Pancreas (tissue), 10 donors: Measurements from ENCODE around the gene R3HCC1L. TPM values are rescaled to one million over a fixed set of nuclear protein-coding genes. Genes with fewer than 3 reads are reported as not detected.

Experiments used
- ATAC-seq, 4 donors: fragments of 200-7000 bp; cut with Tn5 transposase; one replicate each; pipeline versions ENCODE4 v1.8.0 to v1.9.1; 2020; ENCODE audit warnings: mild to moderate bottlenecking in 4 of 4, moderate library complexity in 4 of 4
- DNase-seq, 6 donors: peaks; one replicate each; pipeline ENCODE4 v3.0.0-alpha.2; 2020
- FAIRE-seq: peaks from 2 replicates; lab custom pipeline; 2012; peaks lifted over from hg19 to GRCh38; lab: Jason Lieb, UNC
- H3K27ac ChIP-seq, 4 donors: fragments of 200-600 bp; sonication (generic); 1 replicate in 3 of 4; 2 replicates in 1 of 4; pipeline versions ENCODE4 v1.5.0 to v1.8.0; 2020
- H3K27me3 ChIP-seq, 4 donors: fragments of 200-600 bp; one replicate each; pipeline ENCODE4 v1.8.0; 2021
- H3K36me3 ChIP-seq, 3 donors: fragments of 200-600 bp; sonication (generic) in 1 of 3; one replicate each; pipeline versions ENCODE4 v1.5.0 to v1.8.0; 2020 to 2021
- H3K4me1 ChIP-seq, 3 donors: fragments of 200-600 bp; one replicate each; pipeline ENCODE4 v1.8.0; 2021
- H3K4me3 ChIP-seq, 4 donors: fragments of 200-600 bp; sonication (generic) in 2 of 4; one replicate each; pipeline versions ENCODE4 v1.5.0 to v1.8.0; 2020 to 2021
- H3K9me3 ChIP-seq, 4 donors: fragments of 200-600 bp; one replicate each; pipeline ENCODE4 v1.8.0; 2021
- WGBS, 2 donors: extraction: QIAGEN DNeasy Blood & Tissue Kit; methylation state at CpG; one replicate each; pipeline ENCODE4 v1.1.7; 2013; 5-methylcytosine and 5-hydroxymethylcytosine counted together
- intact Hi-C, 3 donors: fragments of 100-400 bp; cut with DNase I; formaldehyde crosslinking; loops; one replicate each; pipeline versions ENCODE4 v1.11.1 to v1.14.2; 2022
- polyA plus RNA-seq, 2 donors: library from polyadenylated mRNA; stranded (reverse); fragments of 200-250 nt; gene quantifications; one replicate each; pipeline ENCODE4 v1.2.3, GENCODE V29; 2013
- total RNA-seq, 6 donors: library from RNA; stranded (reverse); fragmentation: NEBNext Ultra II Directional in 4 of 6; extraction: Animal tissue kit (Norgen Biotek cat#: 25700) in 4 of 6; gene quantifications; one replicate each; pipeline versions ENCODE4 v1.2.1 to v1.2.4, GENCODE V29; 2021 to 2023
- TF ChIP-seq, protein P1 (sequence below), 4 donors: fragments of 200-600 bp; sonication (generic) in 3 of 4; IDR thresholded peaks; one replicate each; pipeline versions ENCODE4 v1.5.0 to v1.8.0; 2021; ENCODE audit warnings: antibody characterized with exemption in 4 of 4
- donor health status: healthy with polysubstance abuse.
- donor health status: DM: no; HTN: no; CAD: no; lungs with moderate emphysema.
- donor health status: DM: no; HTN: no; CAD: no.
- donor health status: control.
- donor health status: control.
- donor health status: Bipolar disorder and iron deficiency.
- donor health status: DM: yes; HTN: yes; CAD: no.
- donor health status: DM: no; HTN: no; CAD: no.
- donor health status: DM: no; HTN: no; CAD: no.
- donor health status: DM: yes; HTN: yes; CAD: no.

R3HCC1L gene
- total and polyA plus RNA-seq, 8 donors: 3.9 to 9.5 (median 4.9) TPM

DNA sequence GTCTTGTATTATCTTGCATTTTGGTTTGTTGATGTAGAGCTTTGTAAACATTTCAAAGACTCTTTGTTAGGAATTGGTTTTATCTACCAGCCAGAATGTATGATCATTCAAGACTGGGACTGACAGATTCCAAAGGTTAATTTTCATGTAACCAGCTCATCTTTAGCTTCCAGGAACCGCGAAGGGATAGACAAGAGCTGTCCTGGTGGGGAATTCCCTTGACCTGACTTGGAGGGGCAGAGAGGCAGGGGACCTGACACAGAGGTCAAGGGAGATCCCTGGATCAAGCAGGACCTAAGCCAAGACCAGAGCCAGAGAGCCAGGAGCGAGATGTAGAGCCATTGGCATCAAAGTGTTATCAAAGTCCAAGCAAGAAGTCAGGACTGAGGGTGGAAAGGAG lies 140.1 kb downstream of the R3HCC1L start:
- no peaks in the 10 kb centered on the region for H3K36me3 ChIP-seq
- H3K27me3 ChIP-seq: no peaks in the 10 kb centered on the region
- H3K9me3 ChIP-seq: no peaks in the 10 kb centered on the region
- TF ChIP-seq, protein P1, sequence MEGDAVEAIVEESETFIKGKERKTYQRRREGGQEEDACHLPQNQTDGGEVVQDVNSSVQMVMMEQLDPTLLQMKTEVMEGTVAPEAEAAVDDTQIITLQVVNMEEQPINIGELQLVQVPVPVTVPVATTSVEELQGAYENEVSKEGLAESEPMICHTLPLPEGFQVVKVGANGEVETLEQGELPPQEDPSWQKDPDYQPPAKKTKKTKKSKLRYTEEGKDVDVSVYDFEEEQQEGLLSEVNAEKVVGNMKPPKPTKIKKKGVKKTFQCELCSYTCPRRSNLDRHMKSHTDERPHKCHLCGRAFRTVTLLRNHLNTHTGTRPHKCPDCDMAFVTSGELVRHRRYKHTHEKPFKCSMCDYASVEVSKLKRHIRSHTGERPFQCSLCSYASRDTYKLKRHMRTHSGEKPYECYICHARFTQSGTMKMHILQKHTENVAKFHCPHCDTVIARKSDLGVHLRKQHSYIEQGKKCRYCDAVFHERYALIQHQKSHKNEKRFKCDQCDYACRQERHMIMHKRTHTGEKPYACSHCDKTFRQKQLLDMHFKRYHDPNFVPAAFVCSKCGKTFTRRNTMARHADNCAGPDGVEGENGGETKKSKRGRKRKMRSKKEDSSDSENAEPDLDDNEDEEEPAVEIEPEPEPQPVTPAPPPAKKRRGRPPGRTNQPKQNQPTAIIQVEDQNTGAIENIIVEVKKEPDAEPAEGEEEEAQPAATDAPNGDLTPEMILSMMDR (IDR thresholded peaks at IDR 0.05): no peak
- ATAC-seq: no peak
- intact Hi-C loops: no loop called here
- peaks cover 0 to 7% (median 0%) of the 10 kb centered on the region in 3 donors for H3K4me1 ChIP-seq
- WGBS, 2 donors: 80 to 82% methylated on average over 3 of the region's 3 CpGs
- FAIRE-seq: no peak
- DNase-seq: no peak
- H3K27ac ChIP-seq: no peak overlapping the region
- H3K4me3 ChIP-seq: no peak overlapping the region

DNA sequence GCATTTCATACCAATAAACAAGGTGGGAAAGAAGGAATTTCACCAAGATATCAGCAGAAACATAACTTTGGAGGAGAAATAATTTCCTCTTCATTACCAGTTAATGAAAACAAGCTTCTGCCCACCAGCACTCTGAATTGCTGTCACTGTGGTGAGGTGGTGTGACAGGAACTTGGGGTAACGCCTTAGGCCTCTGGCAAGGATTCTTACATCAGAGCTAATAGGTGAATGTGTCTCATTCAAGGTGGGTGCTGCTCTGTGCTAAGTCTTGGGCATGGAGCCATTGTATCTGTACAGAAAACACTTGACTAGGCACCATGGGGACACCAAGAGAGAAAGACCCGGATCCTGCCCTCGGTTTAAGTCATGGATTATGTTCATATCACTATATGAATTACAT lies 141.9 kb downstream of the R3HCC1L start:
- no peaks in the 10 kb centered on the region for H3K27me3 ChIP-seq
- ATAC-seq (no peak), DNase-seq (no peak), FAIRE-seq (no peak)
- no peaks in the 10 kb centered on the region for H3K4me1 ChIP-seq
- no peaks in the 10 kb centered on the region for H3K36me3 ChIP-seq
- intact Hi-C loops: no loop called here
- 90 to 93% methylated on average over 3 of the region's 3 CpGs for WGBS, 2 donors
- H3K4me3 ChIP-seq: no peak overlapping the region
- H3K9me3 ChIP-seq: no peaks in the 10 kb centered on the region
- TF ChIP-seq, protein P1 (IDR thresholded peaks at IDR 0.05): no peak
- H3K27ac ChIP-seq: no peak overlapping the region

DNA sequence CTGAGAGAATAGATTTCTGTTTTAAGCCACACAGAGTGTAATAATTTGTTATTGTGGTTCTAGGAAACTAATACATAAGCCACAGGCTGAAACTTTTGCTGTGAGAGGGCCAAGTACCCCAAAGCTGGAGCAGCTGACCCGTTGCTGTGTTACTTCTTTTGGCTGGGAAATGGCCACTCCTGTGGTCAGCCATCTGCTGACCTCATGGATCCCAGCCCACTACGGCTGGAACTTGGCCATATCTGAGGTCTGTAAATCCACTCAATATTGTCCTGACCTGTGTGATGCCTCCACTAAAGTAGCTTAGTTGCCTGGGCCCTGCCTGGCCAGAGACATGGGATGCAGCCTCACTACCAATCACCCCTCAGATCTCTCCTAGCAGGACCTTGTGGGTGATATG lies 151.0 kb downstream of the R3HCC1L start:
- no peak overlapping the region for H3K4me3 ChIP-seq
- no peak overlapping the region for H3K27ac ChIP-seq
- intact Hi-C loops: no loop called here
- H3K36me3 ChIP-seq: no peaks in the 10 kb centered on the region
- no peaks in the 10 kb centered on the region for H3K4me1 ChIP-seq
- ATAC-seq (no peak), FAIRE-seq (no peak), DNase-seq (no peak)
- 67 to 85% methylated on average over 2 of the region's 2 CpGs for WGBS, 2 donors
- TF ChIP-seq, protein P1 (IDR thresholded peaks at IDR 0.05): no peak
- H3K27me3 ChIP-seq: no peaks in the 10 kb centered on the region
- no peaks in the 10 kb centered on the region for H3K9me3 ChIP-seq

DNA sequence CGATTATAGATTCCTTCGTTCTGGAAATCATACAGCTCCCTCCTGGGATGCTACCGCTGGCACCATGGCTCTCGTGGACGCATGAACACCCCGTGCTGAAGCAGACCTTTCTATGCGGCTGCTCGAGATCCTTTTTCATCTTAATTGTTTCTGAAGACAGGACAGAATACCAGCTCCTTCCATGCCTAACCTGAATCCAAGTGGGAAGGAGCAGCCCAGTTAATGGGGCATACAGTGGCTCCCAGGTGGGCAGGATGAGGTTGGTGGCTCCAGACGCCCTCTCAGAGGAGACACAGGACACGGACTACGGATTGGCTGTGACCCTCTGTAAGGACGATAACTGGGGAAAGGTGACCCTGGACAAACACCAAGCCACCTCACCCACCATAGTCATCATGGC lies 152.0 kb downstream of the R3HCC1L start:
- TF ChIP-seq, protein P1 (IDR thresholded peaks at IDR 0.05): no peak
- H3K4me3 ChIP-seq: no peak overlapping the region
- FAIRE-seq (no peak), DNase-seq (no peak), ATAC-seq (no peak)
- H3K4me1 ChIP-seq: no peaks in the 10 kb centered on the region
- H3K36me3 ChIP-seq: no peaks in the 10 kb centered on the region
- intact Hi-C loops: no loop called here
- no peaks in the 10 kb centered on the region for H3K27me3 ChIP-seq
- 77 to 83% methylated on average over 12 of the region's 12 CpGs for WGBS, 2 donors
- no peaks in the 10 kb centered on the region for H3K9me3 ChIP-seq
- H3K27ac ChIP-seq: no peak overlapping the region

DNA sequence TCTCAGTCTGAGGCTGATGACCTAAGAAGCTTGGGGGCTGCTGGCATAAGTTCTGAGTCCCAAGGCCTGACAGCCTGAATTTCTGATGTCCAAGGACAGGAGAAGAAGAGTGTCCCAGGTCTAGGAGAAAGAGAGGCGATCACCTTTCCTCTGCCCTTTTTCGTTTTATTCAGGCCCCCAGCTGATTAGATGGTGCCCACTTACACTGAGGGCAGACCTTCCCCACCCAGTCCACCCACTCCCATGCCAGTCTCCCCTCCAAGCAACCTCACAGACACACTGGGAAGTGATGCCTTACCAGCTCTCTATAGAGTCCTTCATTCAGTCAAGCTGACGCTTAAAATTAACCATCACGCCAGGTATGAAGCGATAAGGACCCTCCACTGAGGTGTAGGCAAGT lies 152.9 kb downstream of the R3HCC1L start:
- H3K4me1 ChIP-seq: no peaks in the 10 kb centered on the region
- H3K9me3 ChIP-seq: no peaks in the 10 kb centered on the region
- H3K36me3 ChIP-seq: no peaks in the 10 kb centered on the region
- ATAC-seq (no peak), FAIRE-seq (no peak), DNase-seq (no peak)
- no peaks in the 10 kb centered on the region for H3K27me3 ChIP-seq
- intact Hi-C loops: no loop called here
- H3K4me3 ChIP-seq: no peak overlapping the region
- TF ChIP-seq, protein P1 (IDR thresholded peaks at IDR 0.05): no peak
- no peak overlapping the region for H3K27ac ChIP-seq
- WGBS, 2 donors: 84 to 87% methylated on average over 5 of the region's 5 CpGs
